Measurements from ENCODE around the gene SETBP1.
"Not testable (repeated sequence)": the region's sequence is repeated elsewhere in the genome, so short reads cannot be mapped to it uniquely, and the experiment has no call there.

GRCh38 chr18:44800766-44801165 is 120.1 kb downstream of the SETBP1 start:
- not testable (repeated sequence) for TF ChIP-seq EZH2 (IDR thresholded peaks at IDR 0.05; ENCODE audit: low read depth, low read length, severe bottlenecking); ZNF274 (IDR thresholded peaks at IDR 0.05; ENCODE audit: borderline replicate concordance, extremely low read depth, low read length); SUZ12 (IDR thresholded peaks at IDR 0.05; ENCODE audit: low read length)
- TF ChIP-seq, protein P1, sequence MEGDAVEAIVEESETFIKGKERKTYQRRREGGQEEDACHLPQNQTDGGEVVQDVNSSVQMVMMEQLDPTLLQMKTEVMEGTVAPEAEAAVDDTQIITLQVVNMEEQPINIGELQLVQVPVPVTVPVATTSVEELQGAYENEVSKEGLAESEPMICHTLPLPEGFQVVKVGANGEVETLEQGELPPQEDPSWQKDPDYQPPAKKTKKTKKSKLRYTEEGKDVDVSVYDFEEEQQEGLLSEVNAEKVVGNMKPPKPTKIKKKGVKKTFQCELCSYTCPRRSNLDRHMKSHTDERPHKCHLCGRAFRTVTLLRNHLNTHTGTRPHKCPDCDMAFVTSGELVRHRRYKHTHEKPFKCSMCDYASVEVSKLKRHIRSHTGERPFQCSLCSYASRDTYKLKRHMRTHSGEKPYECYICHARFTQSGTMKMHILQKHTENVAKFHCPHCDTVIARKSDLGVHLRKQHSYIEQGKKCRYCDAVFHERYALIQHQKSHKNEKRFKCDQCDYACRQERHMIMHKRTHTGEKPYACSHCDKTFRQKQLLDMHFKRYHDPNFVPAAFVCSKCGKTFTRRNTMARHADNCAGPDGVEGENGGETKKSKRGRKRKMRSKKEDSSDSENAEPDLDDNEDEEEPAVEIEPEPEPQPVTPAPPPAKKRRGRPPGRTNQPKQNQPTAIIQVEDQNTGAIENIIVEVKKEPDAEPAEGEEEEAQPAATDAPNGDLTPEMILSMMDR (IDR thresholded peaks at IDR 0.05; ENCODE audit: control extremely low read depth in 1 of 3, insufficient read depth in 1 of 3, low read depth in 1 of 3, low read length in 3 of 3) = not testable (repeated sequence)

Measured in H1 (cell line).